Fibroblast of skin of back (primary cell): Measurements from ENCODE around the gene PLG.
"Not testable (repeated sequence)": the region's sequence is repeated elsewhere in the genome, so short reads cannot be mapped to it uniquely, and the experiment has no call there.

ENCODE experiments used
- DNase-seq: peaks from one replicate; pipeline ENCODE4 v3.0.0-alpha.2; 2013

Gene PLG

DNA sequence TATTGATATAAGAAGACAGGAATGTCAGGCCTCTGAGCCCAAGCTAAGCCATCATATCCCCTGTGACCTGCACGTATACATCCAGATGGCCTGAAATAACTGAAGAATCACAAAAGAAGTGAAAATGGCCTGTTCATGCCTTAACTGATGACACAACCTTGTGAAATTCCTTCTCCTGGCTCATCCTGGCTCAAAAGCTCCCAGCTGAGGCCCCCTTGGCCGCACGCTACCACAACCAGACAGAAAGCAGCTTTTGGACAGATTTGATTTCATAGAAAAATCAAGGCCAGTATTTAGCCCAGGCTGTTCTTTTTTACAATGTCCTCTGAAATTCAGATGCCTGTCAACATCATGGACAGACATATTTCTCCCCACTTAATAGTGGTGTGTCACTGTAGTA is 78.6 kb downstream of the PLG start:
- not testable (repeated sequence) for DNase-seq

DNA sequence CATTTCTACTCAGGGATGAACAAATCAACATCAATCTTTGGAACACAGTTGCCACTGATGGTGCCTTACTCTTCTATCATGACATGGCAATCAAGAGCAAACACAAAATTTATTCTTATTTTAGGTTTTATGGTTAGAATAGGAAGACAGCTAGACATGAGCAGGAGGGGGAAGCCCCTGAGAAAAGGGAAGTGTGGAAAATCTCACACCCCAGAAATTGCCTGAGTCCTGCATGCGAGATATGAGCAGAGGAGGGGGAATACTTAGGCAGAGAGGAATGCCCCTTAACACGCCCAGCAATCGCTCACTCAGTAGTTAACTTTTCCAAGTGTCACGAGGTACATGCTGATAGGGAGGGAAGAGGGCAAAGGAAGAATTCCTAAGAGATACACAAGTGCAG is 79.3 kb downstream of the PLG start:
- DNase-seq: no peak

DNA sequence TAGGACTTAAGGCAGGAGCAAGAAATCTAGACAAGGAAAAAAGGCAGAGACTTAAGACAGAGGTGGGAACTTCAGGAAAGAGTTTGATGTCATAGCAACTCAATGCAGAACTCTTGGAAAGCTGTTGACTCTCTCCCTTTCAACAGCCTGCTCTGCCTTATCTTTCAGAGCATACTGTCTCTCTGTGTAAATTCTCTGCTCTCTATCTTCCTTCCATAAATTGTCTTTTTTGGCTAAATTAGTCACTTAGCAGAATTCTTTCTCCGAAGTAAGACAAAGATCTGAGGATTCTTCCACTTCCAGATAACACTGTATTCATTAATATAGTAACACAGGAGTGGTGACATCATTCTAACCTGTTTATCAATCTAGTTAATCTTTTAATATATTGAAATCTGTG is 80.2 kb downstream of the PLG start:
- DNase-seq: no peak

DNA sequence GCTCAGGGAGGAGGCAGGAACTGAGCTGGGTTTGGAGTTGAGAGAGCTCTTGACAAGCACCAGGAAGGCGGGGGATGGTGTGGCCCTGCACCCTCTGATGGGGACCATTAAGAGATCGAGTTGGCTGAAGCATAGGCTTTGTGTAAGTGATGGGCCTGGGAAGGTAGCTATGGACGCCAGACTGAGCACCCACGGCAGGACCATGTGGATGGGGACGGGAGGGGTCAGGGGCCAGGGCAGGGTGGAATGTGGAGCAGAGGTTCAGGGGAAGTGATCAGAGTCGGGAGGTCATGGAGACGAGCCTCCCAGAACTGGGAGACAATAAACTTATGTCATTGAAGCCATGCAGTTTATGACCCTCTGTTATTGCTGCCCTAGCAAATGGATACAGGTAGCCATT is 81.7 kb downstream of the PLG start:
- DNase-seq: no peak

DNA sequence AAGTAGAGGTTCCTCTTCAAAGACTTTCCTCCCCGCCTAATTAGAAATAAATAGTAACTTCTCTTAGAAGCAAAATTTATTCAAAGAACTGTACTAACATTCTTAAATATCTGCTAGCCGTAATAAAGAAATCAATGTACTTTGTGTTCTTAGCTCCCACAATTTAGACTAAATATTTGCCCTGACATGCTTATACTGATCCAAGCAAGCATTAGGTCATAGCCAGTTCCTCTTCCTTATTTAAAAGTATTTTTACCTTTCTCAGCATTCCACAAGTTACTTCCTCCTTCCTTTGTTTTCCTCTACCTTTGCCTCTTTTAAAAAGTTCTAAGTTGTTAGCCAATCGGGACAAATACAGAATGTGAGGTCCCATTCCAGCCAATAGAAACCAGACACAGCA is 86.1 kb downstream of the PLG start:
- not testable (repeated sequence) for DNase-seq

DNA sequence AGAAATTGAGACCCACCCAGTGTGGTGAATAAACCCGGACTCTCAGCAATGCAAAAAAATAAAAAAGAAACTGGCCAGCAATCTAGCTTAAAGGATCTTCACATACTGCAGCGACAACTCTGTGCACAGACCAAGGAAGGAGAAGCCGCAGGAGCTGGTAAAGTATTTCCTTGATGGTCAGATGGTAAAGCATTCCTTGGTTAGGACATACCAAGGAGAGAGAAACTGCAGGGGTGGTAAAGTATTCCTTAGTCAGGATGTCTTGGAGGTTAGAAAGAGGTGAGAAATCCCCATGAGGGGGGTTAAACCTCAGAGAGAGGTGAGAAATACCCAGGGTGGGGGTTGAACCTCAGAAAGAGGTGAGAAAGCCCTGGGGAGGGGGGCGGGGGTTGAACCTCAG is 86.8 kb downstream of the PLG start:
- DNase-seq: no peak

DNA sequence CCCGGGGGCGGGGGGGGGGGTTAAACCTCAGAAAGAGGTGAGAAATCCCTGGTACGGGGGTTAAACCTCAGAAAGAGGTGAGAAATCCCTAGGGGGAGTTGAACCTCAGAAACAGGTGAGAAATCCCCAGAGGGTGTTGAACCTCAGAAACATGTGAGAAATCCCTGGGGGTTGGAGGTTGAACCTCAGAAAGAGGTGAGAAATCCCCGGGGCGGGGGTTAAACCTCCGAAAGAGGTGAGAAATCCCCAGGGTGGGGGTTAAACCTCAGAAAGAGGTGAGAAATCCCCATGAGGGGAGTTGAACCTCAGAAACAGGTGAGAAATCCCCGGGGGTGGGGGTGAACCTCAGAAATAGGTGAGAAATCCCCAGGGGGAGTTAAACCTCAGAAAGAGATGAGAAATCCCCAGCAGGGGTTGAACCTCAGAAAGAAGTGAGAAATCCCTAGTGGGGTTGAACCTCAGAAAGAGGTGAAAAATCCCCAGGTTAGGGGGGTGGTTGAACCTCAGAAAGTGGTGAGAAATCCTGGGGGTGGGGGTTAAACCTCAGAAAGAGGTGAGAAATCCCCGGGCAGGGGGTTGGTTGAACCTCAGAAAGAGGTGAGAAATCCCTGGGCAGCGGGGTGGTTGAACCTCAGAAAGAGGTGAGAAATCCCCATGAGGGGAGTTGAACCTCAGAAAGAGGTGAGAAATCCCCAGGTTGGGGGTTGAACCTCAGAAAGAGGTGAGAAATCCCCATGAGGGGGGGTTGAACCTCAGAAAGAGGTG is 87.4 kb downstream of the PLG start:
- no peak for DNase-seq

DNA sequence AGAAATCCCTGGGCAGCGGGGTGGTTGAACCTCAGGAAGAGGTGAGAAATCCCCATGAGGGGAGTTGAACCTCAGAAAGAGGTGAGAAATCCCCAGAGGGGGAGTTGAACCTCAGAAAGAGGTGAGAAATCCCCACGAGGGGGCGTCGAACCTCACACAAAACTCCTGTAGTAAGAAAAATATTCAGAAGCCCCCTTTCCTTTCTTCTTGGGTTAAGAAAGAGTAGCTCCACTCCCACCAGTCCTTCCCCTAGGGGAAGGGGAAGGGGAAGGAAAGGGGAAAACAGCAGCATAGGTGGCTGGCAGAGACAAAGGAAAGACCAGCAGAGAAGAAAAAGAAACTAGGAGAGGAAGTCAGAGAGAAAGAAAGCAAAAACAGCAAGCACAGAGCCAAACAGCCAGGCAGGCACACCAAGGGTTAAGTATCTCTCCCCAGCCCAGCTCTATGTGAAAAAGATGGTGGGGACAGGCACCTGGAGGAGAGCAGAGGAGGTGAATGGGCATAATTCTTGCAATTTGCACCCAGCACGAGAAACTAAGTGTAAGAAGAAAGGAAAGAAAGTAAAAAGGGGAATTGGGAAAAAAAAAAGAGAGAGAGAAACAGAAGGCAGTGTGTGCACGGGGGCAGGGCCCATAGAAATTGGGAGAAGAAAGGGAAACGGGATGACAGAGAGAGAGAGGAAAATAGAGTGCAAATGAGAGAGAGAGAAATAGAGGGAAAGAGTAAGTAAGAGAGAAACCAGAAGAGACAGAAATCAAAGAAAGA is 88.2 kb downstream of the PLG start:
- DNase-seq: no peak

DNA sequence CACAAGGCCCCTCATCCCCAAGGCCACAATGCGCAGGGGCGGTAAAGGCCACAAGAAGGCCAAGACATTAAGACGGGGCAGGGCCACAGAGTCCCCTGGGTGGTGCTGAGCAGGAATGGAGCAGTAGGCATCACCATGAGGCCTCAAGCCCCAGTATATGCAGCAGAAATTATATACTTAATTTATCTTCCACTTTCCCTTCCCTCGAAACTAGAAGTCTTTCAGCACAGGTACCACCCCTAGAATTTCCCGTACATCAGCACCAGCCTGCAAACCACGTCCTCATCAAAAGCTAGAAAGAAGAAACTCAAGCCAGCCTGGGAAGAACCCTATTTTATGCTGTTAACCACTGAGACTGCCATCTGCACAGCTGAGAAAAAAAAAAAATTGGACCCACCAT is 89.4 kb downstream of the PLG start:
- DNase-seq: no peak

DNA sequence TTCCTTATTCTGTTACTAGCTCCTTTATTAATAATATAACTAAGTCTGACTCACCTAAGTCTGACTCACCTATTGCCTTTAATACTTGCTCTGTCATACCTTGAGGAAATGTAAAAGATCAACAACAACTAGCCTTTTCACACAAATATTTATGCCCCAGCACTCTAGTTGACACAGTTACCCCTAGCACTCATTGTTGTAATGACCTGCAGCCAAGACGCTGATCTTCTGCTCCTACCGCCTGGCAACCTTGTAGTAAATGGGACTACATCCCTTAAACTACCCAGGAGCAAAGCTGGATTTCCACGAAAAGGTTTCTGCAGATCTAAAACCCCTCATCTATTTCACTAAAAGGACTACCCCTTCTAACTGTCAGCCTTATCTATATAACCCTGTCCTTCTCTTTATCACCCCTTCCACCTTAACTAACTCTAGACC is 90.0 kb downstream of the PLG start:
- DNase-seq: no peak

DNA sequence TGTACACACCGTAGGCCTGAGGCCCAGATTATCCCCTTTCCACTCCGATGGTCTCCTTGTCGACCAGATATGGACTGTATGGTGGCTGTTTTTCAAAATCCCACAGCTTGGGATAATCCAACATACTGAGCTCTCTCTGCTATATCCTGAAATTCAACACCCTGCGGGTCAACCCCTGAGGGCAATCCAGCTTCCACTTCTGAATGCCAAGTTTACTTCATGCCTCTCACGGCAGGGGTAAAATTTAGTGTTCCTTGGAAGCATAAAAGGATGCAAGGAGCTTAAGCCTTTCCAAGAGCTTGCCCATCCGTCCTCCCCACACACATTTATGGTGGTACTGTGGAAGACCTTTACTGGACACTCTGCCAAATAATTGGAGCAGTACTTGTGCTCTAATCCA is 90.7 kb downstream of the PLG start:
- no peak for DNase-seq

DNA sequence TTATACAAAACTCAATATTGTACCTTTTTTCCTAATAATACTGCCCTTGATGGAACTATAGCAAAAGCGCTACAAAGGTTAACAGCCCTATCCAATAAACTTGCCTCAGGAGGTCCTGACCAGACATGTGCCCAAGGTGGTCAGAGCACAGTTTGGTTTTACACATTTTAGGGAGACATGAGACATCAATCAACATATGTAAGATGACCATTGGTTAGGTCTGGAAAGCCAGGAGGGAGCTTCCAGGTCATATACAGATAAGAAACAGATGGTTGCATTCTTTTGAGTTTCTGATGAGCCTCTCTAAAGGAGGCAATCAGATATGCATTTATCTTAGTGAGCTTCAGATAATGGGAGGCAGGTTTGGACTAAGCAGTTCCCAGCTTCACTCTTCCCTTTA is 91.6 kb downstream of the PLG start:
- DNase-seq: no peak

DNA sequence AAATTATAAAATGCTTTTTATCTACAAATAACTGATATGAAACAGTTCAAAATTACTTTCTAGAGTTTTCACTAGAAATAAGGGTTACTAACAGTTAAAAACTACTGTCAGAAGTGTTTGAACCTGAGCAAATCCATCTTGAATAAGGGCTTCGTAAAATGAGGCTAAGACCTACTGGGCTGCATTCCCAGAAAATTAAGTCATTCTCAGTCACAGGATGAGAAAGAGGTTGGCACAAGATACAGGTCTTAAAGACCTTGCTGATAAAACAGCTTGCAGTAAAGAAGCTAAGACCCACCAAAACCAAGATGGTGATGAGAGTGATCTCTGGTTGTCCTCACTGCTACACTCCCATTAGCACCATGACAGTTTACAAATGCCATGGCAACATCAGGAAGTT is 93.7 kb downstream of the PLG start:
- DNase-seq: no peak

DNA sequence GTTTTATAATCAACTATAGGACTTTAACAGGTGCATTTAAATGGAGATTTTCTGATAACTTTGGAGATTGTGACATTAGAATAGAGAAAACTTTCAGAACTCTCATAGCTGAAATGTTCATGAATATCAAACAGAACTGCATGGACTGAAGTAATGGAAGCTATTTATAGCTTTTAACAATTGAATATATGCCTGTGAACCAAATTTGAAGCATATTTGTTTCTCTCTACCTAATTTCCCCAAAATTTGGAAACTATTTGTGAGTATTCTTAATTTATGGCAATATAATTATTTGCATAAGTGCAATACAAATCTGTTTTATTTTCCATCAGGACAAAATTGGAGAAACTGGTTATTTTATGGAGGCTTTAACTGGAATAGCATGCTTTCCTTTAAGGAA is 96.6 kb downstream of the PLG start:
- no peak for DNase-seq

DNA sequence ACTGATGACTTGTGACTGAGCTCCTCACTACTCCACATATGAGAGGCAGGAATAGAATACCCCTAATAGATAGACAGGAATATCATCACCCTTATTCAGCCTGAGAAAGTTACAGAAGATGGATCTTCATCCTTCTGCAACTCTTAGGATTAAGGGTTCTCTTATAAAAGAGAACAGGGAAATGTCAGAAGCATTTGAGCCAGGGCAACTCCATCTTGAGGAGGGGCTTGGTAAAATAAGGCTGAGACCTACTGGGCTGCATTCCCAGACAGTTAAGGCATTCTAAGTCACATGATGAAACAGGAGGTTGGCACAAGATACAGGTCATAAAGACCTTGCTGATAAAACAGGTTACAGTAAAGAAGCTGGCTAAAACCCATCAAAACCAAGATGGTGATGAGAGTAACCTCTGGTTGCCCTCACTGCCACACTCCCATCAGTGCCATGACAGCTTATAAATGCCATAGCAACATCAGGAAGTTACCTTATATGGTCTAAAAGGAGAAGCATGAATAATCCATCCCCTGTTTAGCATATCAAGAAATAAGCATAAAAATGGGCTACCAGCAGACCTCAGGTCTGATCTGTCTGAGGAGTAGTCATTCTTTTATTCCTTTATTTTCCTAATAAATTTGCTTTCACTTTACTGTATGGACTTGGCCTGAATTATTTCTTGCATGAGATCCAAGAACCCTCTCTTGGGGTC is 97.9 kb downstream of the PLG start:
- no peak for DNase-seq

DNA sequence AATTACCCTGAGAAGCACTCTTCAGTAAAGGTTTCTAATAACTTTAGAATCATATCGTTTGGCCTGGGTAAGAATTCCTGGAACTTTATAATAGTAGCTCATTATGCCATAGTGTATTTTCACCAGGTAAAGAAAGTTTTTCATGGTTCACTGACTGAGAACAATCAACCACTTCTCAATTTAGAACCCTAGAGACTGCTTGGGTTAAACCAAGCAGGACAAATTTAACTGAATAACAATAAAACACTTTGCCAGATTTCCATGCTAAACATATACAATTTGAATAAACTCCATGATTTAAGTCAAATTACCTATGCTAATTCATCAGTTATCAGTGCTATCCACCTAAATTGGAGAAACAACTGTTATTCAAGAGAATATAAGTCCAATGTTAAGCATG is 99.4 kb downstream of the PLG start:
- DNase-seq: no peak

DNA sequence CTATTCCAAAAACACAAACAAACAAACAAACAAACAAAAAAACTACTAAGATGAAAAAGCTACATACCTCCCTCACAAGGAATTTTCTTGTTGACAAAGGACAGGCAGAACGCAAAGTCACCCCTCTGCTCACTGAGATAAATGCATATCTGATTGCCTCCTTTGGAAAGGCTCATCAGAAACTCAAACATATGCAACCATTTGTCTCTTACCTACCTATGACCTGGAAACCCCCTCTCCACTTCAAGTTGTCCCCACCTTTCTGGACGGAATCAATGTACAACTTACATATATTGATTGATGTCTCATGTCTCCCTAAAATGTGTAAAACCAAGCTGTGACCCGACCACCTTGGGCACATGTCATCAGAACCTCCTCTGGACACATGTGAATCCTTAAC is 100.0 kb downstream of the PLG start:
- DNase-seq: not testable (repeated sequence)
